HepG2 (cell line): Measurements from ENCODE around the gene DNAJC7. TPM values are rescaled to one million over a fixed set of nuclear protein-coding genes. Genes with fewer than 3 reads are reported as not detected.

ENCODE experiments used
- ARHGAP35 ChIP-seq: sonication (generic); formaldehyde crosslinking; IDR thresholded peaks from 2 replicates; pipeline ENCODE4 v1.9.0; 2022; ENCODE audit warnings: mild to moderate bottlenecking, inconsistent platforms, moderate library complexity, missing genetic modification reagents, borderline replicate concordance
- DNMT3B ChIP-seq: conservative IDR thresholded peaks from 2 replicates; pipeline ENCODE4 v1.6.1; 2016; ENCODE audit warnings: missing biosample characterization, control low read depth
- ELF4 ChIP-seq: sonication (generic); formaldehyde crosslinking; IDR thresholded peaks from 2 replicates; pipeline ENCODE4 v1.5.0; 2020; ENCODE audit warnings: missing genetic modification reagents, mild to moderate bottlenecking, moderate library complexity, borderline replicate concordance
- HDAC1 ChIP-seq: sonication (generic); formaldehyde crosslinking; IDR thresholded peaks from 2 replicates; pipeline ENCODE4 v1.5.1; 2020; ENCODE audit warnings: mild to moderate bottlenecking, missing genetic modification reagents
- HDAC2 ChIP-seq: sonication (generic); formaldehyde crosslinking; IDR thresholded peaks from 2 replicates; pipeline ENCODE4 v1.4.0; 2020; ENCODE audit warnings: missing genetic modification reagents
- KLF13 ChIP-seq: sonication (generic); formaldehyde crosslinking; IDR thresholded peaks from 2 replicates; pipeline ENCODE4 v1.4.0; 2020; ENCODE audit warnings: mild to moderate bottlenecking, missing genetic modification reagents
- LCORL ChIP-seq, 2 experiments: fragments of 450-650 bp in 1 of 2; sonication (generic) in 1 of 2; formaldehyde crosslinking in 1 of 2; IDR thresholded peaks; 2 replicates each; pipeline versions ENCODE4 v1.5.0 to v1.6.1; 2017 to 2020; ENCODE audit warnings: antibody characterized with exemption in 1 of 2, missing genetic modification reagents in 1 of 2
- NKX3-1 ChIP-seq: sonication (generic); formaldehyde crosslinking; IDR thresholded peaks from 2 replicates; pipeline ENCODE4 v1.5.0; 2020; ENCODE audit warnings: missing genetic modification reagents
- PITX1 ChIP-seq: sonication (generic); formaldehyde crosslinking; IDR thresholded peaks from 2 replicates; pipeline ENCODE4 v1.5.1; 2020; ENCODE audit warnings: mild to moderate bottlenecking, missing genetic modification reagents
- RARA ChIP-seq: IDR thresholded peaks from 2 replicates; pipeline ENCODE4 v1.6.1; 2016; ENCODE audit warnings: missing genetic modification reagents, missing compliant biosample characterization
- SETDB1 ChIP-seq: sonication (generic); formaldehyde crosslinking; IDR thresholded peaks from 2 replicates; pipeline ENCODE4 v1.5.1; 2020; ENCODE audit warnings: missing genetic modification reagents, mild to moderate bottlenecking, borderline replicate concordance
- ZC3H13 ChIP-seq: sonication (generic); formaldehyde crosslinking; IDR thresholded peaks from 2 replicates; pipeline ENCODE4 v1.8.1; 2023; ENCODE audit warnings: mild to moderate bottlenecking, missing genetic modification reagents, moderate library complexity
- ZFP41 ChIP-seq: sonication (generic); formaldehyde crosslinking; IDR thresholded peaks from 2 replicates; pipeline ENCODE4 v1.4.0; 2020; ENCODE audit warnings: mild to moderate bottlenecking, missing genetic modification reagents, borderline replicate concordance
- ZNF572 ChIP-seq: sonication (generic); formaldehyde crosslinking; IDR thresholded peaks from 2 replicates; pipeline ENCODE4 v1.5.1; 2020; ENCODE audit warnings: mild to moderate bottlenecking, missing genetic modification reagents
- ZNF891 ChIP-seq: sonication (generic); formaldehyde crosslinking; IDR thresholded peaks from 2 replicates; pipeline ENCODE4 v1.5.0; 2020; ENCODE audit warnings: mild to moderate bottlenecking, missing genetic modification reagents
- polyA plus RNA-seq, 8 experiments: library from polyadenylated mRNA; depleted of rRNA in 3 of 8; stranded (reverse) in 7 of 8; unstranded in 1 of 8; fragments of >200 nt; fragmentation: Illumina TruSeq in 4 of 8; extraction: Trizol in 4 of 8; gene quantifications; 2 replicates each; pipeline versions ENCODE4 v1.2.1 to v1.2.3, GENCODE V29; 2011 to 2016; ENCODE audit warnings: low read depth in 4 of 8, missing spikeins in 1 of 8, mixed read lengths in 1 of 8; ENCODE audit not compliant: insufficient read depth in 1 of 8
- total RNA-seq, 5 experiments: library from RNA; depleted of rRNA; stranded (reverse); fragments of >200 nt; fragmentation: Illumina TruSeq; extraction: Trizol; gene quantifications; 2 replicates each; pipeline ENCODE4 v1.2.3, GENCODE V29; 2016; ENCODE audit warnings: low read depth in 1 of 5
- TF ChIP-seq, protein P1 (sequence below): sonication (generic); formaldehyde crosslinking; IDR thresholded peaks from 2 replicates; pipeline ENCODE4 v1.5.1; 2020; ENCODE audit warnings: mild to moderate bottlenecking, missing genetic modification reagents, borderline replicate concordance

The DNAJC7 gene
- total and polyA plus RNA-seq, 2 of the 13 experiments (the other 11 are each of a cell fraction or from before 2014, with no cell fraction given) = 47.7 to 132 TPM

DNA sequence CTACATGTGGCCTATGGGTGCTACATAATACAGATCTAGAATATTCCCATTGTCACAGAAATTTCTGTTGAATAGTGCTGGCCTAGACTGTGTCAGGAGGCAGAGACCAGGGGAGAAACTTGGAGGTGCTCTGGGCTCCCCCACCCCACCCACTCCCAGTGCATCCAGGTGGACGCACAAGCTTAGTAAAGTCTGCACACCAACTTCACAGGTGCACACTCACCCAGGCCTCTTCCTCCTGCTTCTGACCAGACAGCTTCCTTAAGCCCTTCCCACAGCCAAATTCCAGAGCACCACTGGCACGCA lies 58.3 kb downstream of the DNAJC7 start (continued):
- TF ChIP-seq, protein P1, sequence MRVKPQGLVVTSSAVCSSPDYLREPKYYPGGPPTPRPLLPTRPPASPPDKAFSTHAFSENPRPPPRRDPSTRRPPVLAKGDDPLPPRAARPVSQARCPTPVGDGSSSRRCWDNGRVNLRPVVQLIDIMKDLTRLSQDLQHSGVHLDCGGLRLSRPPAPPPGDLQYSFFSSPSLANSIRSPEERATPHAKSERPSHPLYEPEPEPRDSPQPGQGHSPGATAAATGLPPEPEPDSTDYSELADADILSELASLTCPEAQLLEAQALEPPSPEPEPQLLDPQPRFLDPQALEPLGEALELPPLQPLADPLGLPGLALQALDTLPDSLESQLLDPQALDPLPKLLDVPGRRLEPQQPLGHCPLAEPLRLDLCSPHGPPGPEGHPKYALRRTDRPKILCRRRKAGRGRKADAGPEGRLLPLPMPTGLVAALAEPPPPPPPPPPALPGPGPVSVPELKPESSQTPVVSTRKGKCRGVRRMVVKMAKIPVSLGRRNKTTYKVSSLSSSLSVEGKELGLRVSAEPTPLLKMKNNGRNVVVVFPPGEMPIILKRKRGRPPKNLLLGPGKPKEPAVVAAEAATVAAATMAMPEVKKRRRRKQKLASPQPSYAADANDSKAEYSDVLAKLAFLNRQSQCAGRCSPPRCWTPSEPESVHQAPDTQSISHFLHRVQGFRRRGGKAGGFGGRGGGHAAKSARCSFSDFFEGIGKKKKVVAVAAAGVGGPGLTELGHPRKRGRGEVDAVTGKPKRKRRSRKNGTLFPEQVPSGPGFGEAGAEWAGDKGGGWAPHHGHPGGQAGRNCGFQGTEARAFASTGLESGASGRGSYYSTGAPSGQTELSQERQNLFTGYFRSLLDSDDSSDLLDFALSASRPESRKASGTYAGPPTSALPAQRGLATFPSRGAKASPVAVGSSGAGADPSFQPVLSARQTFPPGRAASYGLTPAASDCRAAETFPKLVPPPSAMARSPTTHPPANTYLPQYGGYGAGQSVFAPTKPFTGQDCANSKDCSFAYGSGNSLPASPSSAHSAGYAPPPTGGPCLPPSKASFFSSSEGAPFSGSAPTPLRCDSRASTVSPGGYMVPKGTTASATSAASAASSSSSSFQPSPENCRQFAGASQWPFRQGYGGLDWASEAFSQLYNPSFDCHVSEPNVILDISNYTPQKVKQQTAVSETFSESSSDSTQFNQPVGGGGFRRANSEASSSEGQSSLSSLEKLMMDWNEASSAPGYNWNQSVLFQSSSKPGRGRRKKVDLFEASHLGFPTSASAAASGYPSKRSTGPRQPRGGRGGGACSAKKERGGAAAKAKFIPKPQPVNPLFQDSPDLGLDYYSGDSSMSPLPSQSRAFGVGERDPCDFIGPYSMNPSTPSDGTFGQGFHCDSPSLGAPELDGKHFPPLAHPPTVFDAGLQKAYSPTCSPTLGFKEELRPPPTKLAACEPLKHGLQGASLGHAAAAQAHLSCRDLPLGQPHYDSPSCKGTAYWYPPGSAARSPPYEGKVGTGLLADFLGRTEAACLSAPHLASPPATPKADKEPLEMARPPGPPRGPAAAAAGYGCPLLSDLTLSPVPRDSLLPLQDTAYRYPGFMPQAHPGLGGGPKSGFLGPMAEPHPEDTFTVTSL (CRISPR knock-in tag) = no peak
- TF ChIP-seq ARHGAP35 (CRISPR knock-in tag) (no peak), HDAC1 (CRISPR knock-in tag) (peak; percentile 13; the same call in 1 of the 2 replicates), KLF13 (CRISPR knock-in tag) (0 out of 2 replicates have a peak, but pooled peaks have one; percentile 23), ELF4 (CRISPR knock-in tag) (peak; percentile 14; the same call in 1 of the 2 replicates), ZFP41 (CRISPR knock-in tag) (0 out of 2 replicates have a peak, but pooled peaks have one; percentile 44), PITX1 (CRISPR knock-in tag) (no peak), NKX3-1 (no peak), ZNF891 (no peak), ZNF572 (CRISPR knock-in tag) (no peak), LCORL (IDR thresholded peaks at IDR 0.05) (no peak), LCORL (CRISPR knock-in tag; IDR thresholded peaks at IDR 0.05) (no peak), SETDB1 (CRISPR knock-in tag) (no peak), ZC3H13 (CRISPR knock-in tag) (no peak), RARA (CRISPR knock-in tag) (no peak), HDAC2 (CRISPR knock-in tag) (no peak; the same call in none of the 2 replicates), DNMT3B (no peak)
